Activated T-helper 9 cell treated with anti-CD3 and anti-CD28 coated beads, Interleukin-2, amount 50 U/mL, for 16 hours (primary cell): ENCODE data around the gene TMEM98.
"Not testable (repeated sequence)": the region's sequence is repeated elsewhere in the genome, so short reads cannot be mapped to it uniquely, and the experiment has no call there.

Experiments
- DNase-seq: peaks from one replicate; pipeline ENCODE4 v3.0.0-alpha.2; 2020; ENCODE audit warnings: low read depth

The TMEM98 gene

GRCh38 chr17:32985050-32985756 lies 57.2 kb downstream of the TMEM98 start:
- no peak for DNase-seq

DNA sequence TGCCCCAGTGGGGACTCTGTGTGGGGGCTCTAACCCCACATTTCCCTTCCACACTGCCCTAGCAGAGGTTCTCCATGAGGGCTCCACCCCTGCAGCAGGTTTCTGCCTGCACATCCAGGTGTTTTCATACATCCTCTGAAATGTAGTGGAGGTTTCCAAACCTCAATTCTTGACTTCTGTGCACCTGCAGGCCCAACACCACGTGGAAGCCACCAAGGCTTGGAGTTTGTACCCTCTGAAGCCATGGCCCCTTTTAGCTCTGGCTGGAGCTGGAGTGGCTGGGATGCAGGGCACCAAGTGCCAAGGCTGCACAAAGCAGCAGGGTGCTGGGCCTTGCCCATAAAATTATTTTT lies 59.5 kb downstream of the TMEM98 start:
- DNase-seq, result not testable (repeated sequence)

GRCh38 chr17:32987868-32988267 lies 59.9 kb downstream of the TMEM98 start:
- not testable (repeated sequence) for DNase-seq

- no peak for DNase-seq
These were observed 60.6 kb downstream of the TMEM98 start for GRCh38 chr17:32988481-32989101.

GRCh38 chr17:32992321-32993033 lies 64.5 kb downstream of the TMEM98 start:
- DNase-seq, result no peak

DNA sequence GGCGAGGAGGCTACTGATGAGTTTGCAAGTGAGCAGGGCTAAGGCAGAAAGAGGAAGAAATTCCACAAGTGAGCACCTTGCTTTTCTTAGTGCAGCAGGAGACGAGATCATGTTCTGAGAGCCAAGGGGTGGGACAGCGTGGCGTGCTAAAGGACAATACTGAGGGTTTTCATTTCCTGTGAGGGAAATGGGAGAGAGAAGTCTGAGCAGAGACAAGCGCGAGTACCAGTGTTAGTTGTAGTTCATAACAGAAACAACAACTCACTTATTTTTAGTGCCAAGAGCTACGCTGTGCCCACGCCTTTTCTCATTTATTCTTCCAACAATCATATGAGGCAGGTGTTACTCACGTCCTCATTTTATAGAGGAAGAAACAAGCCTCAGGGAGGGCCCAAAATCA lies 66.0 kb downstream of the TMEM98 start:
- no peak for DNase-seq
